Measurements from ENCODE around the gene HCK.

The HCK gene

DNA sequence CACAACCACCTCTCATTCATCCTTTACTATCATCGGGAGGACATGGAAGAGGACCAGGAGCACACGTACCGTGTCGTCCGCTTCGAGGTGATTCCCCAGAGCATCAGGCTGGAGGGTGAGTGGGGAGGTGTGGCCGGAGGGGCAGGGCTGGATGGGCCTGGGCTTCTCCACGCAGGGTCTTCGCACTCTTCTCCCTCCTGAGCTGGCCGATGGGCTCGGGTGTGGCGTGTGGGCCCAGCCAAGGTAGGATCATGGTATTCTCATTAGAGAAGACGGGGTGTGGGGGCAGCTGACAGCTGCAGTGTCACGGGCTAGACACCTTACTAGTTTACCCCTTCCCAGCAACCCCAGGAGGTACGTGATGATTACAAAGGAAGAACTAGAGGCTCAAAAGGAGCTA is 90.9 kb downstream of the HCK start:
- H3K4me3 ChIP-seq (ENCODE audit: low read depth, low read length): no peak overlapping the region
- no peak for DNase-seq (ENCODE audit: low read depth)
- in situ Hi-C loops (cut with HindIII; ENCODE audit: low sequenced_read_pairs): no loop called here
- TF ChIP-seq, protein P1, sequence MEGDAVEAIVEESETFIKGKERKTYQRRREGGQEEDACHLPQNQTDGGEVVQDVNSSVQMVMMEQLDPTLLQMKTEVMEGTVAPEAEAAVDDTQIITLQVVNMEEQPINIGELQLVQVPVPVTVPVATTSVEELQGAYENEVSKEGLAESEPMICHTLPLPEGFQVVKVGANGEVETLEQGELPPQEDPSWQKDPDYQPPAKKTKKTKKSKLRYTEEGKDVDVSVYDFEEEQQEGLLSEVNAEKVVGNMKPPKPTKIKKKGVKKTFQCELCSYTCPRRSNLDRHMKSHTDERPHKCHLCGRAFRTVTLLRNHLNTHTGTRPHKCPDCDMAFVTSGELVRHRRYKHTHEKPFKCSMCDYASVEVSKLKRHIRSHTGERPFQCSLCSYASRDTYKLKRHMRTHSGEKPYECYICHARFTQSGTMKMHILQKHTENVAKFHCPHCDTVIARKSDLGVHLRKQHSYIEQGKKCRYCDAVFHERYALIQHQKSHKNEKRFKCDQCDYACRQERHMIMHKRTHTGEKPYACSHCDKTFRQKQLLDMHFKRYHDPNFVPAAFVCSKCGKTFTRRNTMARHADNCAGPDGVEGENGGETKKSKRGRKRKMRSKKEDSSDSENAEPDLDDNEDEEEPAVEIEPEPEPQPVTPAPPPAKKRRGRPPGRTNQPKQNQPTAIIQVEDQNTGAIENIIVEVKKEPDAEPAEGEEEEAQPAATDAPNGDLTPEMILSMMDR (IDR thresholded peaks at IDR 0.05; ENCODE audit: low read depth, low read length, missing control alignments): no peak

DNA sequence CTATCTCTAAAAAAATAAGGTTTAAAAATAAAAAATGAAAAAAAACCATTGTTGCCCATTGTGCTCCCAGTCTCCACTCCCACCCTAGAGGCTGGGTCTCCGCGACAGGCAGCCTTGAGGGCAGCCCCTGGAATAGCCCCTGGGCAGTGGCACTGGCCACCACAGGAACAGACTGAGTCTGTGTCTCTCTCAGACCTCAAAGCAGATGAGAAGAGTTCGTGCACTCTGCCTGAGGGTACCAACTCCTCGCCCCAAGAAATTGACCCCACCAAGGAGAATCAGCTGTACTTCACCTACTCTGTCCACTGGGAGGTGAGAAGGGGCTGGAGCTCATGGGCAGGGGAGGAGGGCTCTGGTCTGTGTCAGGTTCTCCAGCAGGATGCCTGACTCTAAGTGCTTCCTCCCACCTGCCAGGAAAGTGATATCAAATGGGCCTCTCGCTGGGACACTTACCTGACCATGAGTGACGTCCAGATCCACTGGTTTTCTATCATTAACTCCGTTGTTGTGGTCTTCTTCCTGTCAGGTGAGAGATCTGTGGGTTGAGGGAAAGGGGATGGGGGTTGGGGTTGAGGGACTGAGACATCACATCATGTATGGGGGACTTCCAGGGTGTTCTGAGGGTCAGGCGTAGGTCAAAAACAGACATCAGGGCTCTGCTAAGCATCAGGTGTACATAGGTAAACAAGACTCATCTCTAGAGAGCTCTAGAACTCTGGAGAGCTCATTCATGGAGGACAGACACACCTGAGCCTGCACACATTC is 93.0 kb downstream of the HCK start:
- no peak for DNase-seq (ENCODE audit: low read depth)
- in situ Hi-C loops (cut with HindIII; ENCODE audit: low sequenced_read_pairs): no loop called here
- TF ChIP-seq, protein P1 (IDR thresholded peaks at IDR 0.05; ENCODE audit: low read depth, low read length, missing control alignments): no peak
- H3K4me3 ChIP-seq (ENCODE audit: low read depth, low read length): no peak overlapping the region

DNA sequence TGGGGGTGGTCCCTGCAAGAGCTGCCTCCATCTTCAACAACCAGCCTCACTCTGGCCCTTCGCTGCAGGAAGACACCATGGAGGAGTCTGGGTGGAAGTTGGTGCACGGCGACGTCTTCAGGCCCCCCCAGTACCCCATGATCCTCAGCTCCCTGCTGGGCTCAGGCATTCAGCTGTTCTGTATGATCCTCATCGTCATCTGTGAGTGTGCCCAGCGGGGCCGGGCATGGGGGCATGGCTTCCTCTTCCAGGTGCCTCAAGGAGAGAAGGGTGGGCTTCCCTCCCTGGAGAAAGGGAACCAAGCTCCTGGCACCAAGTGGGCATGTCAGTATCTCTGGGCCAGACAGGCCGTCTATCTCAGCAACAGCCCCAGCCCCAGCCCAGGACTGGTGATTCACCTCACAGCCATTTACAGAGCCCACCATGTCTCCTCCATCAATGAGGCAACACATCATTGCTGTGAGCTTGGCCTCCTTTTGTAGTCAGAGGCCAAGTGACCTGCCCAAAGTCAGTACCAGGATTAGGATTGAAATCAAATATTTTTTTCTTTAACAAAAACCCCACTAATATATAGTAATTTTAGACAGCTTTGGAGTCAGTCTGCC is 97.6 kb downstream of the HCK start:
- in situ Hi-C loops (cut with HindIII; ENCODE audit: low sequenced_read_pairs): no loop called here
- no peak for DNase-seq (ENCODE audit: low read depth)
- TF ChIP-seq, protein P1 (IDR thresholded peaks at IDR 0.05; ENCODE audit: low read depth, low read length, missing control alignments): no peak
- H3K4me3 ChIP-seq (ENCODE audit: low read depth, low read length): no peak overlapping the region

DNA sequence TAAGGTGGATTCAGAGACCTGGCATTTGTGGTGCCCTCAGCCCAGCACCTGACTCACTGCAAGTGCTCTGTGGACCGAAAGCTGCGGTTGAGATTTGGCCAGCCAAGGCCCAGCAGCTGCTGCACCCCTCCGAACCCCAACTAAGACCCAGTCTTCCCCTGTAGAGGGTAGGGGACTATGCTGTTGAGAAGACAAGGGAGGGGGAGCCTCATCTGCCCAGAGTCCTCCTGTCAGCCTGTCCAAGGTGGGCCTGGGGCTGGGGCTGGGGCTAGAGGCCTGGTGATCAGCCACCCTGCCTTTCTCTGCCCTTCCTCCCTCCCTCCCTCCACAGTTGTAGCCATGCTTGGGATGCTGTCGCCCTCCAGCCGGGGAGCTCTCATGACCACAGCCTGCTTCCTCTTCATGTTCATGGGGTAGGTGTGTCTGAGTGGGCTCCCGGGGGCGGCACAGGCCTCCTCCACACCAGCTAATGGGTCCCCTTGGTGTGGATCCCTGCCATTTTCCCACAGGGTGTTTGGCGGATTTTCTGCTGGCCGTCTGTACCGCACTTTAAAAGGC is 98.3 kb downstream of the HCK start:
- TF ChIP-seq, protein P1 (IDR thresholded peaks at IDR 0.05; ENCODE audit: low read depth, low read length, missing control alignments): no peak
- DNase-seq (ENCODE audit: low read depth): no peak
- in situ Hi-C loops (cut with HindIII; ENCODE audit: low sequenced_read_pairs): no loop called here
- H3K4me3 ChIP-seq (ENCODE audit: low read depth, low read length): no peak overlapping the region

All from astrocyte of the cerebellum (primary cell).